Thyroid gland (tissue), 4 donors: ENCODE measurements around the gene NME7.
"Not testable (repeated sequence)": the region's sequence is repeated elsewhere in the genome, so short reads cannot be mapped to it uniquely, and the experiment has no call there.

Source experiments
- POLR2A ChIP-seq, 2 donors: fragments of 450-650 bp; IDR thresholded peaks; one replicate each; pipeline ENCODE4 v1.6.1; 2017; ENCODE audit warnings: antibody characterized with exemption in 2 of 2, mild to moderate bottlenecking in 2 of 2, moderate library complexity in 1 of 2
- TF ChIP-seq, protein P1 (sequence below), 6 experiments: fragments of 200-600 bp in 3 of 6; fragments of 450-650 bp in 3 of 6; sonication (generic) in 3 of 6; IDR thresholded peaks; one replicate each; pipeline ENCODE4 v1.5.1; 2016 to 2019; ENCODE audit warnings: antibody characterized with exemption in 6 of 6, mild to moderate bottlenecking in 2 of 6, inconsistent platforms in 1 of 6, moderate library complexity in 1 of 6

DNA sequence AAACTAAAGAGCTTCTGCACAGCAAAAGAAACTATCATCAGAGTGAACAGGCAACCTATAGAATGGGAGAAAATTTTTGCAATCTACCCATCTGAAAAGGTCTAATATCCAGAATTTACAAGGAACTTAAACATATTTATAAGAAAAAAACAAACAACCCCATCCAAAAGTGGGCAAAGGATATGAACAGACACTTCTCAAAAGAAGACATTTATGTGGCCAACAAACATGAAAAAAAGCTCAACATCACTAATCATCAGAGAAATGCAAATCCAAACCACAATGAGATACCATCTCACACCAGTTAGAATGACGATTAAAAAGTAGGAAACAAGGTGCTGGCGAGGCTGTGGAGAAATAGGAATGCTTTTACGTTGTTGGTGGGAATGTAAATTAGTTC, 32.9 kb downstream of the NME7 start:
- not testable (repeated sequence) for TF ChIP-seq POLR2A (IDR thresholded peaks at IDR 0.05)
- TF ChIP-seq, protein P1, sequence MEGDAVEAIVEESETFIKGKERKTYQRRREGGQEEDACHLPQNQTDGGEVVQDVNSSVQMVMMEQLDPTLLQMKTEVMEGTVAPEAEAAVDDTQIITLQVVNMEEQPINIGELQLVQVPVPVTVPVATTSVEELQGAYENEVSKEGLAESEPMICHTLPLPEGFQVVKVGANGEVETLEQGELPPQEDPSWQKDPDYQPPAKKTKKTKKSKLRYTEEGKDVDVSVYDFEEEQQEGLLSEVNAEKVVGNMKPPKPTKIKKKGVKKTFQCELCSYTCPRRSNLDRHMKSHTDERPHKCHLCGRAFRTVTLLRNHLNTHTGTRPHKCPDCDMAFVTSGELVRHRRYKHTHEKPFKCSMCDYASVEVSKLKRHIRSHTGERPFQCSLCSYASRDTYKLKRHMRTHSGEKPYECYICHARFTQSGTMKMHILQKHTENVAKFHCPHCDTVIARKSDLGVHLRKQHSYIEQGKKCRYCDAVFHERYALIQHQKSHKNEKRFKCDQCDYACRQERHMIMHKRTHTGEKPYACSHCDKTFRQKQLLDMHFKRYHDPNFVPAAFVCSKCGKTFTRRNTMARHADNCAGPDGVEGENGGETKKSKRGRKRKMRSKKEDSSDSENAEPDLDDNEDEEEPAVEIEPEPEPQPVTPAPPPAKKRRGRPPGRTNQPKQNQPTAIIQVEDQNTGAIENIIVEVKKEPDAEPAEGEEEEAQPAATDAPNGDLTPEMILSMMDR (IDR thresholded peaks at IDR 0.05) = not testable (repeated sequence)
